Activated CD4-positive, alpha-beta T cell treated with anti-CD3 and anti-CD28 coated beads for 4 hours (primary cell): ENCODE data around the gene SMIM28.
"Not testable (repeated sequence)": the region's sequence is repeated elsewhere in the genome, so short reads cannot be mapped to it uniquely, and the experiment has no call there.

ENCODE experiments used
- DNase-seq, 2 donors: peaks; one replicate each; pipeline ENCODE4 v3.0.0-alpha.2; 2020

Gene SMIM28

DNA sequence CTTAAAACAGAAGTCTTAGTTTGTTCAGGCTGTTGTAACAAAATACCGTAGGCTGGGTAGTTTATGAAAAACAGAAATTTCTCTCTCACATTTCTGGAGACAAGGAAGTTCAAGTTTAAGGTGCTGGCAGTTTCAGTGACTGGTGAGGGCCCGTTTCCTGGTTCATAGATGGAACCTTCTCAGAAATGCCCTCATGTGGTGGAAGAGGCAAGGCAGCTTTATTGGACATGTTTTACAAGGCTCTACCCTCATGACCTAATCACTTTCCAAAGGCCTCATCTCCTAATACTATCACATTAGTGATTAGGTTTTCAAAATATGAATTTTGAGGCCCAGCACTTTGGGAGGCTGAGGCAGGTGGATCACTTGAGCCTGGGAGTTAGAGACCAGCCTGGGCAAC is 28.7 kb downstream of the SMIM28 start:
- no peak for DNase-seq

DNA sequence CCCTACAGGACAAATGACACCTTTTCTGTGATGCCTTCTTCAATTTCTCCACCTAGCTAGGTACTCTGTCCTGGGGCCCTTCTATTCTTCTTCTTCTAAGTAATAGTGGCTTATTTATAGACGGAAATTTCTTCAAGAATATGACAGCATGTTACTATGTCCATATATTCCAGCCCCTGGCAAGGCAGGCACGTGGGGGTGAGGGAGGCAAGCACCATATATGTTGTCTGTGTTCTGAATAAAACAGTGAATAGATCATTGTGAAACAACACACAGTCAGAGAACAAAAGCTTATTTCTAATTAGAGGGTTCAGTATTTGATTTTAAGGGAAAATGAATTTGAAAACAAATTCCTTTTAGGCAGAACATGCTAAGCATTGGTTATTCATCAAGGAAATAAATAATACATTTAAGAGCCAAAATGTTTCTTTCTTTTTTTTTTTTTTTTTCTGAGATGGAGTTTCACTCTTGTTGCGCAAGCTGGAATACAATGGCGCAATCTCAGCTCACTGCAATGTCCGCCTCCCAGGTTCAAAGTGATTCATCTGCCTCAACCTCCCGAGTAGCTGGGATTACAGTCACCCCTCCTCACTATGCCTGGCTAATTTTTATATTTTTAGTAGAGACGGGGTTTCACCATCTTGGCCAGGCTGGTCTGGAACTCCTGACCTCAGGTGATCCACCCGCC is 32.5 kb downstream of the SMIM28 start:
- no peak for DNase-seq

DNA sequence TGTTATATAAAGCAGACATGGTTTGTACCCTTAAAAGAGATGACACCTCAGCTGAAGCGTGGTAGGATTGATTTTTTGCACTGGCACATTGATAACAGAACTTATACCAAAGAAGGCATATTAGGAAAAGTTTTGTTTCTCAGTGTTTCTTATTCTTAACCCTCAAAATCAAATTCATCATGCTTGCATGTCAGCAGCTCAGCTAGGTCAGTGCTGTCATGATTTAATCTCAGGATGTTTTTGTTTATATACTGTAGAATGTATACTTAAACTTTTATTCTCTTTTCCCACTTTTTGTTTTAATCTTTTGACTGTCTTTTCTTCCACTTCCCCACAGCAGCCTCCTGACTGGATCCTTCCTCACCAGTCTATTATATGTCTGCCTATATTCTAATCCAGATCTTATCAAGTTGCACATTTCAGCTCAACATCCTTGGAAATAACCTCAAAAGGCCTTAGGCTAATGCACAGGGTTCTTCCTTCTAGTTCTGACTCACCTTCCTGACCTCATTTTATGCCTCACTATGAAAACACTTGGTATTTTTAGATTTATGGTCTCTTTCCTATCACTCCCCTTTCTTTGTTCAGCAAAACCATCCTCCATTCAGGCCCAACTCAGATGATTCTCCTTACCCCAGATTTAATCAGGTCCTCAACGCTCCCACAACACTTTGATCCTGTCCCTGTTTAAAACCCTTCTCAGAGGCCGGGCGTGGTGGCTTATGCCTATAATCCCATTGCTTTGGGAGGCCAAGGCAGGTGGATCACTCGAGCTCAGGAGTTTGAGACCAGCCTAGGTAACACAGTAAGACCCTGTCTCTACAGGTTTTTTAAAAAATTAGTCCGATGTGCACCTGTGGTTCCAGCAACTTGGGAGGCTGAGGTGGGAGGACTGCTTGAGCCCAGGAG is 33.5 kb downstream of the SMIM28 start:
- no peak for DNase-seq

GRCh38 chr6:138415125-138415524 is 37.4 kb downstream of the SMIM28 start:
- DNase-seq: no peak

DNA sequence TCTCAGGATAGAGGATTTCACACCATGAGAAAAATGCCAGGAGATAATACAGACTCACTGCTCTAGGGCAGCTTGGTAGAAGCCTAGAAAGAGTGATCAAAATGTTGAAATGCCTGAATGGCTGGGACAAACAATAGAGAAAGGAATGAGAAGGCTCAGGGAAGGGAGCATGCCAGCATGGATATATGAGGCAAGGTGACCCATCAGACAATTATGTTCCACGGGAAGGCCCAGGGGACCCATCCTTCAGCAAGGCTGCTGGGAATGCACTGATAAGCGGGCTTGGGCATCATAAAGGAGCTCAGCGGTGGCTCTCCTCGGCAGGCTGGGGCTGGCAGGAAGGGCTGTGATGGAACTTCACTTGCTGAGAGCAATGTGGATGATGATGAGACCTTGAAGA is 38.5 kb downstream of the SMIM28 start:
- DNase-seq: no peak

GRCh38 chr6:138417493-138418117 is 39.9 kb downstream of the SMIM28 start:
- DNase-seq: no peak

GRCh38 chr6:138418118-138418742 is 40.5 kb downstream of the SMIM28 start:
- DNase-seq: no peak

GRCh38 chr6:138419766-138420165 is 42.1 kb downstream of the SMIM28 start:
- DNase-seq: no peak

DNA sequence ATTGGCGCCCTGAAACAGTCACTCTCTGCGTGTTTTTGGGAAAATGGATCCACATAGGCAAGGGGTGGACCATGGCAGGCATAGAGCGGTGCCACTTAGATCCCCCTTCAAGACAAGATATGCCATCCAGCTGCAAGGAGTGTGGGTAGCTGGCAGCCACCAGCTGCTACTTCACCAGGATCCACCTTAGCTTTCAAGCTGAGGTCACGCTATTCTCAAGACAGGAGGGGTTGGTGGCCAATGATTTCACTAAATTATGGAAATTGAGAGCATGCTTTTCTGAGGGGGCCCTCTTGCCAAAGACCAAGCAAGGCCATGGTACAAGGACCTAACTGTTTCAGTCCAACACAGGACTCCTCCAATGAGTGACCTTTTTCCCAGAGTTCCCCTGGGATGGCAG is 42.7 kb downstream of the SMIM28 start:
- DNase-seq: no peak

GRCh38 chr6:138421089-138421488 is 43.4 kb downstream of the SMIM28 start:
- no peak for DNase-seq

DNA sequence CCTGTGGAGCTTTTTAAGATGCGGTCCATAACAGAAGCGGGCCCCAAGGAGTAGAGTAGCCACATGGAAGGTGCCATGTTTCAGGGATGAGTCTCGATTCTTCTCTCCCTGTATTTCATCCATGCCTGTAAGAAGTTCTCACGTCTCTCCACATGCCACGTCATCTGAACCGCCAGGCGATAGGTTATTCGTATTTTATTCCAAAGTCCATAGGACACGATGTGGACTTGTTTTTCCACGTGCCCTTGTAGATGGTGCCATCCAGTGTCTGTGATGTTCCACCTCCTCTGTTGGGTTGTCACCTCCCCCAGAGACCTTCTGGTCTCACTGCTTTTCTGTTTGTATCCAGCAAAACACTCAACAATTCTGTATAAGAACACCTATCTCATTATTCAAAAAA is 43.9 kb downstream of the SMIM28 start:
- no peak for DNase-seq

- no peak for DNase-seq
Observed at GRCh38 chr6:138422861-138423260, 45.2 kb downstream of the SMIM28 start.

DNA sequence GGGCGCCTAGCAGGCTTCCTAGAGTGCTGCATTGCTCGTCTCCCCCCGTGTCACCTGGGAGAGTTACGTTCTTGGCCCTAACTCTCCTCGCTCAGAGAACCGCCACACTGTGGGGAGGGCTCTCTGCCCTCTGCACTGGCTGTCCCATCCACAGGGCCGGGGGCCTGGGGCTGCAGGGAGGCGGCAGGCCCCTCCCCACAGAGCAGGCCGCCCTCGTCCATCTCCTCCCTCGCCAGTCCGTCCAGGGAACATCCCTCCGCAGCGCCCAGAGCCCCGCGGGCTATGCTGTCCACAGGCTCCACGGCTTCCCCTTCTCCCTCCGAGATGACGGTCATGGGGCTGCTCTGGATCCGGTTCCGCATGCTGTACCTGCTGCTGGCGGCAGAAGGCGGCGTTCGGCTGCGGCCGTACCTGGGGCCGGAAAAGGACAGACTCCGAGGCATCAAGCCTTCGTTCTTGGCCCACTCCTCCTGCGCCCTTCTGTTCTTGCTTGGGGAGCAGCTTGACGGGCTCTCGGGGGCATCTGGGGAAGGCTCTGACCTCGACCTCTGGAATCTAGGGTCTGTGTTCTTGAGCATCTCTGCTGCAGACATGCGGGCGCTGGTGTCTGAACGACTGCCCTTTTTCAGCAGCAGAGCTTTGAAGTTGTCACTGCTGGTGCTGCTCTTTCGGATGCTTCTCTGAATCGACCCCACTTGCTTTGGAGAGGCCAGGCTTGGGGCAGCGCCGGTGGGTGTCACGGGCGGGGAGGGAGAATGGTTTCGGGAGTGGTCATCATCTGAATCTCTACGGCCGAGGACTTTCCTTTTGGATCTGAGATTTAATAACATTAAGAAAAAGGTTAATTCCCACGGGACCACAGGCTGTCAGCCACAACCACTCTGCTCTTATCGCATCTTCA is 46.5 kb downstream of the SMIM28 start:
- DNase-seq: no peak

DNA sequence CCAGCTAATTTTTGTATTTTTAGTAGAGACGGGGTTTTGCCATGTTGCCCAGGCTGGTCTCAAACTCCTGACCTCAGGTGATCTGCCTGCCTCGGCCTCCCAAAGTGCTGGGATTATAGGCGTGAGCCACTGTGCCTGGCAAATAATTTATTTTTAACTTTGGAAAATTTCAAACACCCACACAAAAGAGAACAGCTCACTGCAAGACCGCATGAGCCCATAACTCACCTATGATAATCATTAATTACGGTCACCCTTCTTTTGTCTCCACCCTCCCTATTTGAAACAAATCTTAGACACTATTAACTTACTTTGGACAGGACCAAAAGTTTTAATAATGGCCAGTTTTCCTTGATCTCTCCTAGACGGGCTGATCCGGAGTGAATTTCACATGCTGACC is 47.6 kb downstream of the SMIM28 start:
- not testable (repeated sequence) for DNase-seq

DNA sequence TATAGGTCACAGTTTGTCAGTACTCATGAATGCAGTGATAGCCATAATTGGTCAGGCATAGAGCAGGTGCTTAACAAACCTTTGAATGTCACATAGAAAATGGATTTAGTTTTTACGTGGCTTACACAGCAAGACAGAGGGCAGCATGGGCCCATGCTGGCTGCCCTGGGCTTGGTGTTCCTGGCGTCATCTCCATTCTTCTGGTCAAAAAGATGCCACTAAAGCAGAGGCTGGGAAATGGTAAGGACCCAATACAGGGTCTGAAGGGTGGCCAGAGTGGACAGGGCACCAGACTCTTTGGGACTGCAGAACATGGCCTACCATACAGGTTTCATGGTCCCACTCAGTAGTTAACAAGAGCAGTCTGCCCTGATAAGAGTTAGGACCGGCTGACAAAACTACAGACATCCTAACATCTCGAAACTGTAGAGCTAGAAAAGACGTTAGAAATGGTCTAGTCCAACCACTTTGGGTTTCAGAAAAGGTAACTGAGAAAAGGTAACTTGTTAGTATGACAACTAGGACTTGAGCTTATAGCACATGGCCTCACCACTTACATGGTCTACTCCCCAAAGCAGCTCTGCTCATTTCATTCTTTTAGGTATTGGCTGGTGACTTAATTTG is 48.9 kb downstream of the SMIM28 start:
- no peak for DNase-seq

DNA sequence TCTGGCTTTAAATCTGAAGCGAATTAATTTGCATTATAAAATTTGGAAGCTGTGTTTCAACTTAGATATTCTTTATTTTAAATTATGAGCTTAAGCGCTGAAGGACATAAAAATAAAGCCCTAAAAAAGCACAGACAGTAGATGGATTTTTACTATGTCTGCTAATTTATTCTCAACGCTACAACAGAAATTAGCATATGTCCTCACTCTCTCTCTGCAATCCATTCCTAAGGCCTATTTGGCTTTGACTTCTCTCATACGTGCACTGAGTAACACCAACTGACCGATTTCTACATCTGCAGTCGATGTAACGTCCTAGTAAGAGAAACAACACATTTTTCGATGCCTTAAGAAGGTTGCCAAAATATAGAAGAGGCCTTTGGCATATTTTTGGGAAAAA is 50.0 kb downstream of the SMIM28 start:
- no peak for DNase-seq

DNA sequence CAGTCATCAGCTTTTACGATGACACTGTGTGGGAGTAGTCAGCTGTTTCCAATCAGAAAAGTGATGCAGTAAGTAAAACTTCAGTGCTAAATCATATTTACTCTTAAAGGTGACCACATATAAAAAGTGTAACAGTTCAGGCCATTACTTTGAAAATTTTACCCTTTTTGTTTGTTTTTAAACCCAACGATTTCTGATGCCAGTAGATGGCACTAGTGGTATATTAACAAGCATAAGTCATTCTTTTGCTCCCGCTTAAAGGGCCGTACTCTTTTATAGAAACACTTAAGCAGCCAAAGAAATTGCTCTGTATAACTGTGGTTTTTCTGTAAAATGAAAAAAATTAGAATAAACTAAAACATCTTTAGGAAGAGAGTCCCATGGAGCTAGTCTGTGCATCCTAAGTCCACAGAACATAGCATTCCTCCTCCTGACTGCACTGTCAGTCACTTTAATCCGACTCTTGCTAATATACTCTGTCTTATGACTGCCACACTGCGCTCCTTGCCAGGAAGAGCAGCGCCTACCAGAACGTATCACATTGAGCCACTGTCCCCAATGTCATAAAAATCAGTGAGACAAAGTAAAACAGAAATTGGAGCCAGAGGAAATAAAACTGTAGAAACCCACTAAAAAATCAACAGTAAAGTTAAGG is 51.4 kb downstream of the SMIM28 start:
- peak in 1 of 2 donors; percentile 20 for DNase-seq

DNA sequence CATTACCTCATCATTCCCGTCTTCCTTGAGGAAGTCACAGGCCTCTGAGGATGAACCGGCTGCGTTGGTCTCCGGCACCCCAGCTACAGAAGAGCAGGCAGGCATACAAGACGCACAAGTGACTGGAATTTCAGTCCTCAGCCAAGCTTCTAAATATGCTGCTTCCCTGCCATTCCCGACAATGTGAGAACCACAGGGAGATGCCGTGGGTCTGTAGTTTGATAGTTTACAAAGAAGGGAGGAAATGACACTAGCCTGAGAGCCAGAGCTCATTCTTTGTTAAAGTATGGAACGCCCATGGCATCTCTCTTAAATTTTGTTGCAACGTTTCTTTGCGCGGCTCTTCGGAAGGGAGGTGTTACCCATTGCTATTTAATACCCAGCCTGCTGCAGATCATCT is 52.1 kb downstream of the SMIM28 start:
- DNase-seq: no peak

- DNase-seq: no peak
Observed at GRCh38 chr6:138430361-138431145, 52.8 kb downstream of the SMIM28 start.
